ENCODE data around the gene RASL10A.

DNA sequence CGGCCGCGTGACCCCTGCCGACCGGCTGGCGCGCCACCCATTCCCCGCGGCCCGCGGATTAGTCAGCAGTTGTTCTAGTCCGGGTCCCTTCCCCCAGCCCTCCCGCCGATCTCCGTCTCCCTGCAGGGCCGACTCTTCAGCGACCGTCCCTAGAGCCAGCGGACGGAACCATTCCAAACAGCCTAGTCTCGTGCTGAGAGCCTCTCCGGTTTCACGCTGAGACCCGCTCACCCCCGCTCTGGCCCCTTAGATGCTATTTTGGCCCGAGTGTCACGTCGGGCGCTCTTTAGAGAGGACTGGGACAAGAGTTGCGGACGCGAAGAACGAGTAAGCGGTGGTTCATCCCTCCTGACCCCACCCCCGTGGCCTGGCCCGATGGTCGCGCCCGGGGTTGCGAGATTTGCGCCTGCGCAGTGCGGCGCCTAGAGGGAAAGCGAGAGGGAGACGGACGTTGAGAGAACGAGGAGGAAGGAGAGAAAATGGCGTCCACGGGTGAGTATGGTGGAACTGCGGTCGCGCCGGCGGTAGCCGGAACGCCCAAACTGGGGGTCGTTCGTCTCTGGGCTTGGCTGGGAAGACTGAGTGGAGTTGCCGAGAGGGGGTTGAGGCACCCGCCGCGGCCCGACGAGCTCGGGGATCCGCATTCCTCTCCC is 47.5 kb downstream of the RASL10A start, which contains the start of the genes EWSR1 and RHBDD3:
- TF ChIP-seq, protein P1, sequence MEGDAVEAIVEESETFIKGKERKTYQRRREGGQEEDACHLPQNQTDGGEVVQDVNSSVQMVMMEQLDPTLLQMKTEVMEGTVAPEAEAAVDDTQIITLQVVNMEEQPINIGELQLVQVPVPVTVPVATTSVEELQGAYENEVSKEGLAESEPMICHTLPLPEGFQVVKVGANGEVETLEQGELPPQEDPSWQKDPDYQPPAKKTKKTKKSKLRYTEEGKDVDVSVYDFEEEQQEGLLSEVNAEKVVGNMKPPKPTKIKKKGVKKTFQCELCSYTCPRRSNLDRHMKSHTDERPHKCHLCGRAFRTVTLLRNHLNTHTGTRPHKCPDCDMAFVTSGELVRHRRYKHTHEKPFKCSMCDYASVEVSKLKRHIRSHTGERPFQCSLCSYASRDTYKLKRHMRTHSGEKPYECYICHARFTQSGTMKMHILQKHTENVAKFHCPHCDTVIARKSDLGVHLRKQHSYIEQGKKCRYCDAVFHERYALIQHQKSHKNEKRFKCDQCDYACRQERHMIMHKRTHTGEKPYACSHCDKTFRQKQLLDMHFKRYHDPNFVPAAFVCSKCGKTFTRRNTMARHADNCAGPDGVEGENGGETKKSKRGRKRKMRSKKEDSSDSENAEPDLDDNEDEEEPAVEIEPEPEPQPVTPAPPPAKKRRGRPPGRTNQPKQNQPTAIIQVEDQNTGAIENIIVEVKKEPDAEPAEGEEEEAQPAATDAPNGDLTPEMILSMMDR (IDR thresholded peaks at IDR 0.05 in 8 of 11, conservative IDR thresholded peaks at IDR 0.05 in 3 of 11) = peak in 1 of 11 experiments; percentile 22
- TF ChIP-seq POLR2A (IDR thresholded peaks at IDR 0.05) = peak in 2 of 3 donors; percentile 64 to 68

Data from spleen (tissue), 7 donors.